ENCODE data around the gene ANGPTL4.
"Not testable (repeated sequence)": the region's sequence is repeated elsewhere in the genome, so short reads cannot be mapped to it uniquely, and the experiment has no call there.

ANGPTL4 gene

GRCh38 chr19:8335343-8336071 lies 28.4 kb upstream of the ANGPTL4 start:
- Histone ChIP-seq H3K27ac (ENCODE audit: low read depth, low read length) (no peak overlapping the region), H3K36me3 (ENCODE audit: insufficient read depth, low read length) (no peaks in the 10 kb centered on the region), H3K79me2 (ENCODE audit: control insufficient read depth, insufficient read depth, low read length, unreplicated experiment) (no peaks in the 10 kb centered on the region), H3K4me1 (ENCODE audit: control insufficient read depth, insufficient read depth, low read length, unreplicated experiment) (no peaks in the 10 kb centered on the region), H3K4me3 (ENCODE audit: low read depth, low read length) (peak overlapping the region; percentile 58; the same call in 1 of the 2 replicates), H2AFZ (ENCODE audit: low read length, unreplicated experiment) (no peak overlapping the region), H3K27me3 (ENCODE audit: insufficient read depth, low read length) (peaks cover 27% of the 10 kb centered on the region)

DNA sequence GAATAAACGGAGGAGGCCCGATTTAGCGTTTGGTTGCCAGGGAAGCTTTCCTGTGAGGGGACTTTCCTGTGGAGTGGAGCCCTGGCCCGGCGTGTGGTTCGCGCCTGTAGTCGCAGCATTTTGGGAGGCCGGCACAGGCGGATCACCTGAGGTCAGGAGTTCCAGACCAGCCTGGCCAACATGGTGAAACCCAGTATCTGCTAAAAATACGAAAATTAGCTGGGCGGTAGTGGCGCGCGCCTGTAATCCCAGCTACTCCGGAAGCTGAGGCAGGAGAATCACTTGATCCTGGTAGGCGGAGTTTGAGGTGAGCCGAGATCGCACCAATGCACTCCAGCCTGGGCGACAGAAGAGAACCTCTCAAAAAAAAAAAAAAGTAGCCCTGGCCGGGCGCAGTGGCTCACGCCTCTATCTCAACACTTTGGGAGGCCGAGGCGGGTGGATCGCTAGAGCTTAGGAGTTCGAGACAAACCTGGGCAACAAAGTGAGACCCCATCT lies 27.8 kb upstream of the ANGPTL4 start:
- no peak overlapping the region for H3K4me3 ChIP-seq (ENCODE audit: low read depth, low read length)
- H3K79me2 ChIP-seq (ENCODE audit: control insufficient read depth, insufficient read depth, low read length, unreplicated experiment): no peaks in the 10 kb centered on the region
- no peak overlapping the region for H3K27ac ChIP-seq (ENCODE audit: low read depth, low read length)
- H2AFZ ChIP-seq (ENCODE audit: low read length, unreplicated experiment): no peak overlapping the region
- no peaks in the 10 kb centered on the region for H3K4me1 ChIP-seq (ENCODE audit: control insufficient read depth, insufficient read depth, low read length, unreplicated experiment)
- no peaks in the 10 kb centered on the region for H3K36me3 ChIP-seq (ENCODE audit: insufficient read depth, low read length)
- peaks cover 27% of the 10 kb centered on the region for H3K27me3 ChIP-seq (ENCODE audit: insufficient read depth, low read length)

GRCh38 chr19:8336660-8337059 lies 27.3 kb upstream of the ANGPTL4 start:
- H3K36me3 ChIP-seq (ENCODE audit: insufficient read depth, low read length): no peaks in the 10 kb centered on the region
- H2AFZ ChIP-seq (ENCODE audit: low read length, unreplicated experiment): no peak overlapping the region
- H3K4me3 ChIP-seq (ENCODE audit: low read depth, low read length): no peak overlapping the region
- H3K79me2 ChIP-seq (ENCODE audit: control insufficient read depth, insufficient read depth, low read length, unreplicated experiment): no peaks in the 10 kb centered on the region
- peaks cover 27% of the 10 kb centered on the region for H3K27me3 ChIP-seq (ENCODE audit: insufficient read depth, low read length)
- H3K4me1 ChIP-seq (ENCODE audit: control insufficient read depth, insufficient read depth, low read length, unreplicated experiment): no peaks in the 10 kb centered on the region
- no peak overlapping the region for H3K27ac ChIP-seq (ENCODE audit: low read depth, low read length)

- Histone ChIP-seq H3K27ac (ENCODE audit: low read depth, low read length) (no peak overlapping the region), H3K36me3 (ENCODE audit: insufficient read depth, low read length) (no peaks in the 10 kb centered on the region), H2AFZ (ENCODE audit: low read length, unreplicated experiment) (no peak overlapping the region), H3K4me1 (ENCODE audit: control insufficient read depth, insufficient read depth, low read length, unreplicated experiment) (no peaks in the 10 kb centered on the region), H3K27me3 (ENCODE audit: insufficient read depth, low read length) (peaks cover 34% of the 10 kb centered on the region), H3K4me3 (ENCODE audit: low read depth, low read length) (no peak overlapping the region), H3K79me2 (ENCODE audit: control insufficient read depth, insufficient read depth, low read length, unreplicated experiment) (no peaks in the 10 kb centered on the region)
Observed at GRCh38 chr19:8337728-8338127, 26.2 kb upstream of the ANGPTL4 start.

- Histone ChIP-seq H3K27me3 (ENCODE audit: insufficient read depth, low read length) (peaks cover 27% of the 10 kb centered on the region), H2AFZ (ENCODE audit: low read length, unreplicated experiment) (no peak overlapping the region), H3K27ac (ENCODE audit: low read depth, low read length) (no peak overlapping the region), H3K36me3 (ENCODE audit: insufficient read depth, low read length) (no peaks in the 10 kb centered on the region), H3K79me2 (ENCODE audit: control insufficient read depth, insufficient read depth, low read length, unreplicated experiment) (no peaks in the 10 kb centered on the region), H3K4me1 (ENCODE audit: control insufficient read depth, insufficient read depth, low read length, unreplicated experiment) (no peaks in the 10 kb centered on the region), H3K4me3 (ENCODE audit: low read depth, low read length) (no peak overlapping the region)
Observed at GRCh38 chr19:8338835-8339234, 25.1 kb upstream of the ANGPTL4 start.

- no peaks in the 10 kb centered on the region for H3K79me2 ChIP-seq (ENCODE audit: control insufficient read depth, insufficient read depth, low read length, unreplicated experiment)
- no peaks in the 10 kb centered on the region for H3K36me3 ChIP-seq (ENCODE audit: insufficient read depth, low read length)
- H3K4me1 ChIP-seq (ENCODE audit: control insufficient read depth, insufficient read depth, low read length, unreplicated experiment): no peaks in the 10 kb centered on the region
- no peak overlapping the region for H3K4me3 ChIP-seq (ENCODE audit: low read depth, low read length)
- H3K27me3 ChIP-seq (ENCODE audit: insufficient read depth, low read length): peaks cover 15% of the 10 kb centered on the region; the same call in 1 of the 2 replicates
- H2AFZ ChIP-seq (ENCODE audit: low read length, unreplicated experiment): no peak overlapping the region
- no peak overlapping the region for H3K27ac ChIP-seq (ENCODE audit: low read depth, low read length)
Observed at GRCh38 chr19:8340341-8341096, 23.4 kb upstream of the ANGPTL4 start.

DNA sequence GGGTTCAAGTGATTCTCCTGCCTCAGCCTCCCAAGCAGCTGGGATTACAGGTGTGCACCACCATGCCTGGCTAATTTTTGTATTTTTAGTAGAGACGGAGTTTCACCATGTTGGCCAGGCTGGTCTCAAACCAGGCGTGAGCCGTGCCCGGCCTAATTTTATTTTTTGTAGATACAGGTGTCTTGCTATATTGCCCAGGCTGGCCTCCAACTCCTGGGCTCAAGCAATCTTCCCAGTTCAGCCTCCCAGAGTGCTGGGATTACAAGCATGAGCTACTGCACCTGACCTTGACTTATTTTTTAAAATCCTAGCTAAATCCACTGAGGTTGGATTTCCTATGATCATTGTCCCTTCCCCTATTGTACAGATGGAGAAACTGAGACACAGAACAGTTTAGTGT lies 22.5 kb upstream of the ANGPTL4 start:
- not testable (repeated sequence) for H2AFZ ChIP-seq (ENCODE audit: low read length, unreplicated experiment); H3K36me3 ChIP-seq (ENCODE audit: insufficient read depth, low read length); H3K79me2 ChIP-seq (ENCODE audit: control insufficient read depth, insufficient read depth, low read length, unreplicated experiment); H3K4me3 ChIP-seq (ENCODE audit: low read depth, low read length); H3K4me1 ChIP-seq (ENCODE audit: control insufficient read depth, insufficient read depth, low read length, unreplicated experiment); H3K27ac ChIP-seq (ENCODE audit: low read depth, low read length)
- peaks cover 10% of the 10 kb centered on the region; the same call in 1 of the 2 replicates for H3K27me3 ChIP-seq (ENCODE audit: insufficient read depth, low read length)

- Histone ChIP-seq H3K4me3 (ENCODE audit: low read depth, low read length) (no peak overlapping the region), H3K4me1 (ENCODE audit: control insufficient read depth, insufficient read depth, low read length, unreplicated experiment) (no peaks in the 10 kb centered on the region), H3K36me3 (ENCODE audit: insufficient read depth, low read length) (no peaks in the 10 kb centered on the region), H3K27me3 (ENCODE audit: insufficient read depth, low read length) (peaks cover 10% of the 10 kb centered on the region; the same call in 1 of the 2 replicates), H3K79me2 (ENCODE audit: control insufficient read depth, insufficient read depth, low read length, unreplicated experiment) (no peaks in the 10 kb centered on the region), H2AFZ (ENCODE audit: low read length, unreplicated experiment) (no peak overlapping the region), H3K27ac (ENCODE audit: low read depth, low read length) (no peak overlapping the region)
Observed at GRCh38 chr19:8342316-8342683, 21.7 kb upstream of the ANGPTL4 start.

GRCh38 chr19:8342684-8343482 lies 21.1 kb upstream of the ANGPTL4 start, which contains the start of gene KANK3:
TSS of gene KANK3 (minus strand) at chr19:8343262. CDS start at chr19:8337828, 5,434 bp downstream.
- Histone ChIP-seq H3K36me3 (ENCODE audit: insufficient read depth, low read length) (no peaks in the 10 kb centered on the region), H3K27ac (ENCODE audit: low read depth, low read length) (no peak within 1 kb of the TSS), H3K27me3 (ENCODE audit: insufficient read depth, low read length) (peaks cover 10% of the 10 kb centered on the region; the same call in 1 of the 2 replicates), H2AFZ (ENCODE audit: low read length, unreplicated experiment) (peak within 1 kb of the TSS; percentile 25), H3K79me2 (ENCODE audit: control insufficient read depth, insufficient read depth, low read length, unreplicated experiment) (no peaks in the 10 kb centered on the region), H3K4me1 (ENCODE audit: control insufficient read depth, insufficient read depth, low read length, unreplicated experiment) (no peaks in the 10 kb centered on the region), H3K4me3 (ENCODE audit: low read depth, low read length) (peak within 1 kb of the TSS; percentile 63)

DNA sequence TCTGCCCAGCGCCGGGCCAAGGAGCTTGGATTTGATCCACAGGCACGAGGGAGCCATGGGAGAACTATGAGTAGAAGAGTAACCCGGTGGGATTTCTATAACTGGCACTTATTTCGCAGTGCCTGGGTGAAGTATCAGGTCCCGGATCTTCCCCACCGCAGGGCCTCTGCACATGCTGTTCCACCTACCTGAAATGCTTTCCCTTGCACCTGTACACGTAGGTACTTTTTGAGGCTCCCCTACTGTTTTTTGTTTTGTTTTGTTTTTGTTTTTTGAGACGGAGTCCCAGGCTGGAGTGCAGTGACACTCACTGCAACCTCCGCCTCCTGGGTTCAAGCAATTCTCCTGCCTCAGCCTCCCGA lies 20.5 kb upstream of the ANGPTL4 start:
- Histone ChIP-seq H3K27ac (ENCODE audit: low read depth, low read length) (no peak overlapping the region), H3K27me3 (ENCODE audit: insufficient read depth, low read length) (peaks cover 10% of the 10 kb centered on the region; the same call in 1 of the 2 replicates), H3K36me3 (ENCODE audit: insufficient read depth, low read length) (no peaks in the 10 kb centered on the region), H3K4me1 (ENCODE audit: control insufficient read depth, insufficient read depth, low read length, unreplicated experiment) (no peaks in the 10 kb centered on the region), H2AFZ (ENCODE audit: low read length, unreplicated experiment) (no peak overlapping the region), H3K4me3 (ENCODE audit: low read depth, low read length) (peak overlapping the region; percentile 63; the same call in 1 of the 2 replicates), H3K79me2 (ENCODE audit: control insufficient read depth, insufficient read depth, low read length, unreplicated experiment) (no peaks in the 10 kb centered on the region)
